ENCODE results near the gene PIAS2.

The PIAS2 gene

GRCh38 chr18:46756559-46757201 is 160.6 kb downstream of the PIAS2 start, which contains the start of gene ST8SIA5:
Gene ST8SIA5 (minus strand): TSS chr18:46757053. CDS start chr18:46756508, 545 bp downstream.
- no peak for DNase-seq

GRCh38 chr18:46756025-46756558 is 161.2 kb downstream of the PIAS2 start:
- no peak for DNase-seq

- DNase-seq = peak in 1 of 2 donors; percentile 63
Observed at GRCh38 chr18:46755315-46756024, 161.8 kb downstream of the PIAS2 start.

- no peak for DNase-seq
Observed at GRCh38 chr18:46754661-46755292, 162.5 kb downstream of the PIAS2 start.

GRCh38 chr18:46754188-46754587 is 163.1 kb downstream of the PIAS2 start:
- peak in 1 of 2 donors; percentile 62 for DNase-seq

Measured in bone marrow (tissue), 2 donors.